ENCODE measurements around the gene RBM45.
"Not testable (repeated sequence)": the region's sequence is repeated elsewhere in the genome, so short reads cannot be mapped to it uniquely, and the experiment has no call there.

RBM45 gene

DNA sequence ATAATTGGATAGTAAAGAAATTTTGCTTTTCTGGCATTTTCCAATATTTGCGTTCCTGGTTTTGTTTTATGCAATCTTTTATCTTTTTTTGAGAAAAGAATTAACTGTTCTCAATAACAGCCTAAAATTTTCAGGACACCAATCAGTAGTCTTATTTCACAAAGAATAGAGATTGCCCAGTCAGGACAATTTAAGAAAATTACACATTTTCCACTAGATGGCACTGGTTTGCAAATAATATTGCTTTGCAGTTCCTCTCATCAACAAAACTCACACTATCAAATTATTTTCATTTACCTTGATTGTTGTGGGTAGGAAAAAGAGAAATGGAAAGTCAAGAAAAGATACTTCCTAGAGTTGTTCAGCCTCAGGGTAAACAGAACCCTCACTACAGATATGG is 2.4 kb upstream of the RBM45 start:
- peak; percentile 44 for DNase-seq

DNA sequence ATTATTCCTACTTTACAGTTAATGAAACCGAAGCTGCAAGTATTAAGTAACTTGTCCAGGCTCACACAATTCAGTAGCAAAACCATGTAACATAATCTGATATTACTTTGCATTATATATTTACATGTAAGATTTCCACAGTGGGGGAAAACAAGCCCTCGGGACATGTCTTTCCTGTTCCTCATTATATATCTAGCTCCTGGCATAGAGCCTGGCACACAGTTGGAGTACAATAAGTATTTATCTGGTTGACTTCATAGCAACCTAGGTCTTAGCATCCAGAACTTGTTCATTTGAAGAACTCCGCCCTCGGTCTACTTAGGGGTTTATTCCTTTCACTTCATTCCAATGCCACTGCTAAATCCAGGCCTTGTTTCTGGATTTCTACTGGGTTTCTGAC is 1.6 kb upstream of the RBM45 start:
- DNase-seq: no peak

DNA sequence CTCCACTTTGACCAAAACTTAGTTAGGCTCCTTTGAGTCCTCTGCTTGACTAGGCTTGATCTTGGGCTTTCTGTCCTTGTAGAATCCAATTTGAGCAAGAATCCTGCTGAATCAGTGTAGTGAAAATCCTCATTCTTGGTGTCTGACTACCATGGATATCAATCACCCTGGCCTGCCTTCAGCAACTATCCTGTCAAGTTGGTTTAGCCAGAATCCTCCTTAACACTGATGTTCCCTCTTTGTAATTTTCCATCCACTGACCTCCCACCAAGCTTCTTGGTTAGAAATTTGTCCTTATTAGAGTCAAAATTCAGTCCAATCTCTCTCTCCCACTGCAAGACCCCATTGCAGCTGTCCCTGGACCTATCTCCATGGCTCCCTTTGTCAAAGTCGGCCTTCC is 494 bp upstream of the RBM45 start:
- DNase-seq: no peak

DNA sequence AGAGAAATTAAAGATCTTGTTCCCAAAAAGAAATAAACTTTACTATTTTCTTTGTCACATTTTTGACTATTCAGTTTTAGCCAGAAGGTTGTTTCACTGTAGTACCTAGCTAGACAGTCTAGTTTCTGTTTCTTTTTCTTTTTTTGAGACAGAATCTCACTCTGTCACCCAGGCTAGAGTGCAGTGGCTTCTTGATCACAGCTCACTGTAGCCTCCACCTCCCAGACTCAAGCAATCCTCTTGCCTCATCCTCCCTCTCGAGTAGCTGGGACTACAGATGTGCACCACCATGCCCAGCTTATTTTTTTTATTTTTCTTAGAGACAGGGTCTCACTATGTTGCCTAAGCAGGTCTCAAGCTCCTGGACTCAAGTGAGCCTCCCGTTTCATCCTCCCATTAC is 2.2 kb downstream of the RBM45 start:
- DNase-seq: no peak

DNA sequence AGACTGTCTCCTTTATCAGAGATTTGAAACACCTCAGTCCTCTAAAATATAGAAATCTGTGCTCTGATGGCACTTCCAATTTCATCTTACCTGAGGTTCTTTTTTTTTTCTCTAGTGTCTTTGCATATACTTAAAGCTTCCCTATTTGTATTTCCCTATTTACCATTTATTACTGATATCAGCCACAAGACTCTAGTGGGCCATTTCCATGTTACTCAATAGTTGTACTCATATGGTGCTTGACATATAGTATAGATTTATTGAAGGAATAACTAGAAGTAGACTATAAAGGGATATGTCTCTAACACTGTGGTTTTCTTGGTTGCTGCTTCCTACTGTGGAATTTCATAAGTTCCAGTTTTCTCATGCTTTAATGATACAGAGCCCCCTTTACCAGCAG is 3.0 kb downstream of the RBM45 start:
- DNase-seq: no peak

DNA sequence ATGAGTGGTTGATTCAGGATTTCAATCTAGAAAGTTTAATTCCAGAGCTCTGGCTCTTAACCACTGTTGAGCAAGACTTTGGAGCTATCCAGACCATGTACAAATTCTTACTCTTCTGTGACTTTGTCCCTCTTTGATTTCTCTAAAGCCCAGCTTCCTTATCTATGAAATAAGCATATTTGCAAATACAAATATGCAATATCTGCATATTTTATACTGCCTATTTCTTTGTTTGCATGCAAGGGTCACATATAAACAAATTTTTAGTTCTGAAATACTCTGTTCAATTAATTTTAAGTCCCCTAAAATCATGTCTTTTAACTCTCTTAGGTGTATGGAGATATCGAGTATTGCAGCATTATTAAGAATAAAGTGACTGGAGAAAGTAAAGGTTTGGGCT is 5.5 kb downstream of the RBM45 start:
- no peak for DNase-seq

DNA sequence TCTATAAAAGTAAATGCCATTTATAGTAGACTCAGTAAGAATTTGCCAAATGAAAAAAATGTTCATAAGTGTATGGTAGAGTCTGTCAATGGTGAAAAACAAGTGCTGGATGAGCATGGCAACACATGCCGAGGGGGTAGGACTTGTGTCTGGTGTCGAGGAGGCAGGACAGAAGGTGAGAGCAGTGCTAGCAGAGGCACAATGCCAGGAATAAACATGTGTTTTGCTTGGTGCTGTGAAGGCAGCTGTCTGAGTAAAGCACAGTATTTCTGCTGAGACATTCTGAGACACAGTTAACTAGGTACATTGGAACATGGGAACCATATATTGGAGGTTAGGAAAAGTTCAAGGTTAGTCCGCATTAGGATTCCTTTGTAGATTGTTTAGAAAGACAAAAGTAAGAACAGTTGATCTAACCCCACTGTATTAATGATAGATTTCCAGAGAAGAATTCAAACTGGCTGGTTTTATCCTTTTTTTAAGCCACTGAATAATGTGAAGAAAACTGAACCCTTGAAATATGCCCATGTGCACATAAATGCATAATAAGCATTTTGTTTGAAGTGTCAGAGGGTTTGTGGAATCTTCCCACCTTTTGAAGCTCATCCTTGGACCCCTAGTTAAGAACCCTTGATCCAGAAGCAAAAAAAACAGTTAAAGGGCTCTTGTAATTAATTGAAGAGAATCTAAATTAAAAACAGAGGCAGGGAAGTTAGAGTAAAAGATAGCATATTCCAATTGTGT is 7.1 kb downstream of the RBM45 start:
- no peak for DNase-seq

DNA sequence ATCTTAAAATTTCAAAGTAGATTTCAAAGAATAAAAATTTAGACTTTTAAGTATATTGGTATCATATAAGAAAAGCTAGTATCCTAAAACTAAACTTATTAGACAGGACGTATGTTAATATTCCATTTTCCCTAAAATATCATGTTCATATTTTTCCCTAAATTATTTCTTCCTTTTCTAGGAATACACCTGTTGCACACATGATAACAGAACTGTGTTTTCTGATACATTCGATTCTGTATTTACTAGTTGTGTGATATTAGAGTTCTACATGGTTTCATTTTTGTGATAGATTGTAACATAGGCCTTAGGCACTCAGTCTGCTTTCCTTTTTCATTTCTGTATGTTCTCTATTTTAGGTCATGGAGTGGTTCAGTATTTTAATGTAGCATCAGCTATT is 10.9 kb downstream of the RBM45 start:
- DNase-seq: no peak

DNA sequence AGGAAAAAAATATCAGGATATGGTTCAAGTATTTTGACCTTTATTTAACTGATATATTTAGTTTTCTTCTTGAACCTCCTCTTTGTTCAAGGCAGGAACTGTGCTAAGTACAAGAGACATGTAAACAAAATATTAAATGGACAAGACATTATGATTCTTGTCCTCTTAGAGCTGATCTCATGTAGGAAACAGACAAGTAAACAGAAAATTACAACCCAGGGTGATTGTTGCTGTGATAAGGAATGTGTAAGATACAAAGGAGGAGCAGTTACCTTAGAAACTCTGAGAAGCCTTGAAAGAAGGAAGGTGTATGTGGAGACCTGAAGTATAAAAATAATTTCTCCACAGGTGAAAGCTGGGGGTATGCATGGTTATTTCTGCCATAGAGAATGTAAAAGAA is 12.9 kb downstream of the RBM45 start:
- no peak for DNase-seq

DNA sequence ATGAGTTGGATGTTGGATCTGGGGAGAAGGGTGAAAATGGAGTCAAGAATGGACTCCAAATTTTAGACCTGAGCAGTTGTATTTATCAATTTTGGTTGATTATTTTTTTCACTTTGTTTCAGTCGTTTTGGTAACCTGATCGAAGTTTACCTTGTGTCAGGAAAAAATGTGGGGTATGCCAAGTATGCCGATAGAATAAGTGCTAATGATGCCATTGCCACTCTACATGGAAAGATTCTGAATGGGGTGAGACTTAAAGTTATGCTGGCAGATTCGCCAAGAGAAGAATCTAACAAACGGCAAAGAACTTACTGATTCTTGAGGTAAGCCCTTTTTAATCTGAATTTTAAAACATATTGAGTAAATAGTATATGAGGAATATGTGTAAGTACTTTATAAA is 13.6 kb downstream of the RBM45 start:
- DNase-seq: no peak

DNA sequence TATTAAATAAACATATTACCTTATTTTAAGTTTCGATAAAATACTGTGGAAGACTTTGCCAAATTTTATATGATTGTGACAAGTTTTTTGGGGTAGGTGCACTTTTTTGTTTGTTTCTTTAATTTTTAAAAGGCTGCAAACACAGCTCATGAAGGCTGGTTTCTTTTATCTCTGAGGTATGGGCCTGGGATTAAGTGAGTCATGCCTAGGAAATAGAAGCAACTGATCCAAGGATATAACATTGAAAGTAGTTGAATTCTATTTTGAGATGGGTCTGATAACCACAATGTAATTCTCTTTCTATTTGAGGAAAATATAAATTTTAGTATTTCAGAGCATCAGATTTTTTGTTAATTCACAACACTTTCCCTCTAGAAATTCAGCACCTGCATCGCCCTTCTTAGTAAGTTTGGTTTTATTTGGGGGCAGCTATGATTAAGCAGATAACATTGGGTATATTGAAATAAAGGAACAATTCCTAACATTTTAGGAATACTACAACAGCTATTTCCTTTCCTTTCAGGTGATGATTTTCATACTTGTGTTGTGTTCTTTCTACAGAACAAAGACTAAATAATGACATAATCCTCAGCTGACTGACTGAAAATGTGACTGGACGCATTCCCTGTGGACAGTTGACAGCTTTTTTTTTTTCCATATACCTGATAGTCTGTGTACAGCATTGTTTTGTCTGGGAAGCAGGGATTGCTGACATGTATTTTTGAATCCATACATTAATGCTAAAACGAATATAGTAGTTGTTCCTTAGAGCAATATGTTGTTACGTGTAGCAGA is 16.8 kb downstream of the RBM45 start:
- no peak for DNase-seq

DNA sequence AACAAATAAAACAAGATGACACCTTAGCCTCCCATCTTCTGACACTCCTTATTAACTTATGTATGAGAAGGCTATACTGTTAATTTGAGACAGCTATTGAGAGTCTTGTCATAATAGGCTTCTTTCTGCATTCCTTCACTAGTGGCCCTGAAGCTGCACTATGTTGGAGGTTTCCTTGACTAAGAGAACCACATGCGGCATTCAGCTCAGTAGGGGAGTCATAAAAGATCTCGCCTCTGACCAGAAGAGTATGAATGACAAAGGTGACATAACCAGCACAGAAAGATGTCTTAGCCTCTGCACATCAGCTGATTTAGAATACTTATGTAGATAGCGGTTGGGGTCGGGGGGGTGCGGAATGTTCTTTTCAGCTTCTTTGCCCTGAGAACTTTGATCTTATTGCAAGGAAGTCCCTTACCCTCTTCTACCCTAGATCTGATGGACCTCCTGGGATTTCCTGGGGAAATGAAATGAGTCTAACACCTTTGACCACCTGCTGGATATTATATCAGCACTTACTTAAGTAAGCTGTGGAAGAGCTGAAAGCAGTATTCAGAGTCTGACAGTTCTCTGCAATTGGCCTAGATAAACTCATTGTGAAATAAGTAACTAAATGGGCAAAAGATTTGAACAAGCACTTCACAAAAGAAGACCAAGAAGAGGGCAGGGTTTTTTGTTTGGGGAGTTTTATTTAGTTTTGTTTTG is 24.2 kb downstream of the RBM45 start:
- no peak for DNase-seq

DNA sequence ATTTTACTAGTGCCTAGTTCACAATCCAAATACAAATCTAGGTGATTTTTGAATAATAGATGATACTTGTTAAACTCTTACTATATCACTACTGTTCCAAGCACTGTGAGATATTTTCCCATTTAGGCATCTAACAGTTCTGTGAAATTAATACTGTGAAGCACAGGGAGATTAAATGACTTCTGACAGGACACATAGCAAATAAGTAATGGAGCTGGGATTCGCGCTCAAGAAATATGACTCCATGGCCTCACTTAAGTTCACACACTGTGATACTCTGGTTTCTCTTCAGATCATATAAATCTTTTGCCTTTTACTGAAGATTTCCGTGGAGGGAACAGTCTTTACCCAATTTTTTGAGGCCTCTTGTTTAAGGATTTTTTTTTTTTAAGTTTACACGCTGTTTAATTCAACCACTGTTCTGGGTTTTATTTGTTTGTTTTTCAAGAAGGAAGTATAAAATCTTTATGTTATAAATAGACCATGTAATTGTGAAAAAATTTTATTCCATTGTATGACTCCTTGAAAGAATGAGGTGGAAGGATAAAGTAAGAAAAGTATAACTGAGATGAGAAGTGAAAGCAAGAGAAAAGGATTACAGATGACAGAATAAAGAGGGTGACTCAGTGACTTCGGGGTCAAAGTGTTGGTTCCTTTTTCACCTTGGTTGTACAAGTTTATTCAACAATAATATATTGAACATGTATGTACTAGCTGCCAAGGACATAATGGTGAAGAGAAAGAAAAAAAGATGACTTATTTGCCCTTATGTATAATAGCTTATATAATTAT is 30.2 kb downstream of the RBM45 start:
- peak; percentile 5 for DNase-seq

DNA sequence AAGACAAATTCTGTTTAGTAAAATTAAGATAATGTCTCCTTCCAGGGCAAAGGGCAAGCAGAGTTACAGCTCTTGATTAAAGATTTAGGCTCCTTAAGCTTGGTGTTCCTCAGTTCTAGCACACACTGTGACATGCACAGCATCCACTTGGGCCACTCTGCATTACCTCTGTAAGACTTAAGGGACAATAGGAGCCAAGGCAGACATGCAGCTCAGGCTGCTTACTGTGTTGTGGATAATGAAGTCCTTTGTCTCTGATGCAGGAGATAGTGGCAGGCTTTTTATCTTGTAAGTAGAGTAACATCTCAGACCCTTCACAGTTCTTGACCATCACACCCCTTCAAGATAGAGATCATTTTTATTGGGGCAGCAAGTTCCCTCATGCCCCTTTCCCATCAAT is 31.2 kb downstream of the RBM45 start:
- no peak for DNase-seq

DNA sequence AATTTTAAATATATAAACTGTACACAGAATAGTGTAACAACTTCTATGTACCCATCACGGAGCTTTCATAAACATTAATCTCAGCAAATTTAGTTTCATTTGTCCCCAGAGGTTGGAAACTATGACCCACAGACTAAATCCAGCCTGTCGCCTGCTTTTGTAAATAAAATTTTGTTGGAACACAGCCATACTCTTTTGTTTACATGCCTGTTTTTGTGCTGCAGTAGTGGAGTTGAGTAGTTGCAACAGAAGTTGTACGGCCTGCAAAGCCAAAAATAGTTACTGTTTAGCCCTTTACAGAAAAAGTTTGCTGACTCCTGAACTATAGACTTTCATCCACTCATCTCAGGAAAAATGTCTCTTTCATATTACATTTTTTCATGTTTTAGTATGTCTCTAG is 39.8 kb downstream of the RBM45 start:
- DNase-seq: no peak

DNA sequence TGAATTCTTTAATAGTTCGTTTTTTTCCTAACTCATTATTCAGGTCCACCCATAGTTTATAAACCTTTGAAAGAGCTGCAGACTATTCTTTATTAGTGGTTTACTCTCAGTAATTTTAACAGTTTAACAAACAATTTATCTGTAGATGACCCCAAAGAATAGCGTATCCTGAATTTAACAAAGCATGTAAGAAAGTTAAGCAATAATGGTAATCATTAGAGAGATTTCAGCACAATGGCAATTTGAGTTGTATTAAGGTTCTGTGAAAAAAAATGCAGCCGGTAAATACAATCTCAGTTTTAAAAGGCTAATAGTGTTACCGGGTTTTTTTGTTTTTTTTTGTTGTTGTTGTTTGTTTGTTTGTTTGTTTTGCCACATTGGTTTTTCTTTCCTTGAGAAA is 40.3 kb downstream of the RBM45 start:
- DNase-seq: no peak

DNA sequence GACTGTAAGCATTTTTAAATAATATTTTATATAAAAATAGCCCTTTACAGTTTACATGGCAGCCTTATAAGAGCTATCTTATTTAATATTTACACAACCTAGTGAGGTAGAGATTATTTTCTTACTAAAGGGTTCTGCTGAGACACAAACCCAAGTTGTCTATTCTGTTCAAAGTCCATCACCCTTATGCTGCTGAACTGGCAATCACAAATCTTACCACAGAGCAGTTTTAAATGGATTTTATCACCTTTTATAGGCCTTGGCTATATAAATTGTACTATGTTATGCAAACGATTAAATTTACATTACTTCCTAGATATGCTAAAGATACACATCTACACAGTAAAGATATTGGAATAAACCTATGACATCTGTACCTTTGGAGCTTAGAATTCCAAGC is 40.7 kb downstream of the RBM45 start:
- no peak for DNase-seq

DNA sequence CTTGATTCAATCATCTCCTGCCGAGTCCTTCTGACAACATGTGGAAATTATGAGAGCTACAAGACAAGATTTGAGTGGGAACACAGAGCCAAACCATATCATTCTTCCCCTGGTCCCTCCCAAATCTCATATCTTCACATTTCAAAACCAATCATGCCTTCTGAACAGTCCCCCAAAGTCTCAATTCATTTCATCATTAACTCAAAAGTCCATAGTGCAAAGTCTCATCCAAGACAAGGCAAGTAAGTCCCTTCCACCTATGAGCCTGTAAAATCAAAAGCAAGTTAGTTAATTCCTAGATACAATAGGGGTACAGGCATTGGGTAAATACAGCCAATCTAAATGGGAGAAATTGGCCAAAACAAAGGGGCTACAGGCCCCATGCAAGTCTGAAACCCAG is 41.6 kb downstream of the RBM45 start:
- not testable (repeated sequence) for DNase-seq

DNA sequence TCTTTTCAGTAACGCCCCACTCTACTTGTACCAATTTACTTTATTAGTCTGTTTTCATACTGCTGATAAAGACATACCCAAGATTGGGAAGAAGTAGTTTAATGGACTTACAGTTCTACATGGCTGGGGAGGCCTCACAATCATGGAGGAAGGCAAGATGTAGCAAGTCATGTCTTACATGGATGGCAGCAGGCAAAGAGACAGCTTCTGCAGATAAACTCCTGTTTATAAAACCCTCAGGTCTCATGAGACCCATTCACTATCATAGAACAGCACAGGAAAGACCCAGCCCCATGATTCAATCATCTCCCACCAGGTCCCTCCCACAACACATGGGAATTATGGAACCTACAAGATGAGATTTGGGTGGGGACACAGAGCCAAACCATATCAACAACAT is 43.3 kb downstream of the RBM45 start:
- DNase-seq: no peak

DNA sequence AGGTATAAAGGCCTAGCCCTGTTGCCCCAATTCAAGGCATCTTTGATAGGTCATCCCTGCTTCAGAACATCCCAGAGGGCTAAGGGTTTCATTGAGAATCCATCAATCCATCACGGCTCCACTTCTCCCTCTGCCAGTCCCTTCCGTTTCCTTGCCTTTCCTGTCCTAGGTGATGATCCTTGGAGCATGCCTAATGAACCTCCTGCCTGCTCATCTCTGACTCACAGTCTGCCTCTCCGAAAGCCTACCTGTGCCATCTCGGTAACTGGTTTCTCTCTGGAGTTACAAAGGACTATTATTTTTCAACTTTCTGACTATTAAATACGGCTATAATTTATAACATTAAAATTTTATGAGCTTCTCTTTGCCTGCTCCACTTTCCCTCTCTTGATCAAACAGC is 45.3 kb downstream of the RBM45 start:
- no peak for DNase-seq

DNA sequence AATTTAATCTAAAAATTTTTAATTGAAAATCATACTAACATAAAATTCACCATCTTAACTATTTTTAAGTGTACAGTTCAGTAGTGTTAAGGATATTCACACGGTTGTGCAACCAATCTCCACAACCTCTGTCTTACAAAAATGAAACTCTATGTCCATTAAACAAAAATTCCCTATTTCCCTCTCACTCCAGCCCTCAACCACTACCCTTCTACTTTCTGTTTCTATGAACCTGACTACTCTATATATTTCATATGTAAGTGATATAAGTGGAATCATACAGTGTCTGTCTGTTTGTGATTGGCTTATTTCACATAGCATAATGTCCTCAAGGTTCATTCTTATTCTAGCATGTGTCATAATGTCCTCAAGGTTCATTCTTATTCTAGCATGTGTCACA is 47.7 kb downstream of the RBM45 start:
- no peak for DNase-seq

DNA sequence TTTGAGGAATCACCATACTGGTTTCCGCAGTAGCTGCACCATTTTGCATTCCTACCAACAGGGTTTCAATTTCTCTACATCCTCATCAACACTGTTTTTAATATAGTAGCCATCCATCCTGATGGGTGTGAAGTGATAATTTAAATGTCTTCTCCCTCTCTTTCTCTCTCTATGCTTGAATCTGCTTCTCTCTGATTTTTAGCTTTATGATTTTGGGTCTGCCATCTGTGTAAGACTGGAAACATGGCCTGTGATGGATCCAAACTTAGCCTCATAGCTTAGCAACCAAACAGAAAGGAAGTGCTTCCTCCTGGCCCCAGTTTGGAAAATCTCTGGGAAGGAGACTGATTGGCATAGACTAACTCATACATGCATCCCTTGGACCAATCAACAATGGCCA is 48.4 kb downstream of the RBM45 start:
- no peak for DNase-seq

DNA sequence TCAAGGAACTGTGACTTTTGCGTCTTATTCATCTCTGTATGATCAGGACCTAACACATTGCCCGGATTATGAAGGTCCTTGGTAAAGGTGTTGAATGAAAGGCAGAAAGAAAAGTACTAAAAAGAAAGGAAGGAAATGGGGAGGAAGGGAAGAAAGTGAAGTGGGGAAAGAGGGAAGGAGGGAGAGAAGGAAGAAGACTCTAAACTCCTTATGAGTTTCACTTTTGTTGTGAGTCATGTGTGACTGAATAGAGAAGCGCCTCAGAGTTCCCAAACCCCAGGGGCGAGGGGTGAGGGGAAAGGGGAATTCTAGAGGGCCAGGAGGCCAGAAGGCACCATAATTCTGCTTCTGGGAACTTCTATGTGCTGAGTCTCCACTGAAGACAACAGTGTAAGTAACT is 51.2 kb downstream of the RBM45 start:
- peak; percentile 41 for DNase-seq

Measured in EL (cell line).